ENCODE data around the gene ITPRIP.

ITPRIP gene

GRCh38 chr10:104328896-104329710, 9.2 kb downstream of the ITPRIP start (continued):
- no peak for TF ChIP-seq MZF1 (tag by site-specific recombination; IDR thresholded peaks at IDR 0.05; ENCODE audit: borderline replicate concordance)
- peak; percentile 79 for TF ChIP-seq PATZ1 (tag by site-specific recombination; IDR thresholded peaks at IDR 0.05)
- no peak for TF ChIP-seq ZNF585B (tag by site-specific recombination; IDR thresholded peaks at IDR 0.05)
- peak; percentile 94 for TF ChIP-seq HIC1 (tag by site-specific recombination; IDR thresholded peaks at IDR 0.05)
- TF ChIP-seq ZNF747 (tag by site-specific recombination; IDR thresholded peaks at IDR 0.05) = no peak
- no peak for TF ChIP-seq ZNF621 (tag by site-specific recombination; IDR thresholded peaks at IDR 0.05)
- TF ChIP-seq ZNF529 (tag by site-specific recombination; IDR thresholded peaks at IDR 0.05; ENCODE audit: insufficient replicate concordance) = no peak
- no peak for TF ChIP-seq ZNF354C (tag by site-specific recombination; IDR thresholded peaks at IDR 0.05; ENCODE audit: borderline replicate concordance, low read depth)
- TF ChIP-seq ZBTB17 (tag by site-specific recombination; IDR thresholded peaks at IDR 0.05) = peak; percentile 90
- no peak for TF ChIP-seq AEBP2 (tag by site-specific recombination; IDR thresholded peaks at IDR 0.05; ENCODE audit: borderline replicate concordance)
- TF ChIP-seq PRDM6 (tag by site-specific recombination; IDR thresholded peaks at IDR 0.05) = no peak
- TF ChIP-seq IKZF3 (tag by site-specific recombination; IDR thresholded peaks at IDR 0.05) = peak; percentile 83
- peak; percentile 52; the same call in 1 of the 2 replicates for TF ChIP-seq ZNF76 (tag by site-specific recombination; IDR thresholded peaks at IDR 0.05; ENCODE audit: borderline replicate concordance, low read depth)
- TF ChIP-seq ZNF16 (tag by site-specific recombination; IDR thresholded peaks at IDR 0.05; ENCODE audit: low read depth) = 0 out of 2 replicates have a peak, but pooled peaks have one; percentile 32
- no peak for TF ChIP-seq ZNF791 (tag by site-specific recombination; IDR thresholded peaks at IDR 0.05)
- TF ChIP-seq ZNF394 (tag by site-specific recombination; IDR thresholded peaks at IDR 0.05; ENCODE audit: borderline replicate concordance) = peak; percentile 83
- peak; percentile 87 for TF ChIP-seq ZBTB44 (tag by site-specific recombination; IDR thresholded peaks at IDR 0.05)
- peak; percentile 14; the same call in 1 of the 2 replicates for TF ChIP-seq ZNF785 (tag by site-specific recombination; IDR thresholded peaks at IDR 0.05)
- TF ChIP-seq ZSCAN16 (tag by site-specific recombination; IDR thresholded peaks at IDR 0.05) = 0 out of 2 replicates have a peak, but pooled peaks have one; percentile 42
- no peak; the same call in 1 of the 2 replicates for TF ChIP-seq ZNF518A (tag by site-specific recombination; conservative IDR thresholded peaks at IDR 0.05; ENCODE audit: low read depth)
- TF ChIP-seq ZSCAN23 (tag by site-specific recombination; IDR thresholded peaks at IDR 0.05) = peak; percentile 91; the same call in 1 of the 2 replicates
- peak; percentile 75; the same call in 1 of the 2 replicates for TF ChIP-seq TRIM28 (IDR thresholded peaks at IDR 0.05; ENCODE audit: borderline replicate concordance, low read length)
- TF ChIP-seq ZNF610 (tag by site-specific recombination; IDR thresholded peaks at IDR 0.05; ENCODE audit: borderline replicate concordance) = no peak
- 0 out of 2 replicates have a peak, but pooled peaks have one; percentile 22 for TF ChIP-seq ZNF146 (tag by site-specific recombination; IDR thresholded peaks at IDR 0.05)
